Ureter (tissue), 1 donor: Measurements from ENCODE around the gene AGA. TPM values are rescaled to one million over a fixed set of nuclear protein-coding genes. Genes with fewer than 3 reads are reported as not detected.

Experiments used
- DNase-seq: peaks from one replicate; pipeline ENCODE4 v3.0.0-alpha.2; 2020; ENCODE audit warnings: low spot score
- total RNA-seq: library from RNA; stranded (reverse); gene quantifications from one replicate; pipeline ENCODE4 v1.2.4, GENCODE V29; 2023
- donor health status: DM: yes; HTN: yes; CAD: no.

Gene AGA
- total RNA-seq, 1 donor from 2014 or later, result 27.5 TPM

- no peak for DNase-seq
Measured at GRCh38 chr4:177447417-177448004, 5.3 kb upstream of the AGA start.

DNA sequence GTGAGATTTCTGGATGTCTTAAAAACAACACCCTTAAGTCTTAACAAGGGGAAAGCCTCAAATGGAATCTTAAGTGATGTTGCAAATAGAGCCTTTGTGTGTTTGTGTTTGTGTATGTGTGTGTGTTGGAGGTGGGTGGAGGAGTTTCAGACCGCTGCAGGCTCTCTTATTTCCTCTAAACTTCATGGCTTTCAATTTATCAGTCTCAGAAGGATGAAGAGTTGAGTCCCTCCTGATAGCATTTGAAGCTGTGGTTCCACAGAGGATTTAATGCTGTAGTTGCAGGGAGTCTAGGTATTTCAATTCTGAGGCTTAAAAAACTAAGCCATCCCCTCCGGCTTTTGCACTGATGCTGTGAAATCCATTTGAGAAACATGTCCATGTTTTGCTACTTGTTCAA, 4.3 kb upstream of the AGA start:
- no peak for DNase-seq

- no peak for DNase-seq
Measured at GRCh38 chr4:177444911-177445736, 2.9 kb upstream of the AGA start.

GRCh38 chr4:177441061-177441802, 1.0 kb downstream of the AGA start:
- DNase-seq, result no peak

- no peak for DNase-seq
Measured at GRCh38 chr4:177436456-177436855, 5.8 kb downstream of the AGA start.

- no peak for DNase-seq
Measured at GRCh38 chr4:177434667-177435066, 7.6 kb downstream of the AGA start.

- DNase-seq, result no peak
Measured at GRCh38 chr4:177427192-177427591, 15.0 kb downstream of the AGA start.

GRCh38 chr4:177419434-177419833, 22.8 kb downstream of the AGA start:
- DNase-seq, result no peak

GRCh38 chr4:177413656-177414055, 28.6 kb downstream of the AGA start:
- no peak for DNase-seq

GRCh38 chr4:177413076-177413475, 29.2 kb downstream of the AGA start:
- no peak for DNase-seq

GRCh38 chr4:177411996-177412395, 30.2 kb downstream of the AGA start:
- no peak for DNase-seq

DNA sequence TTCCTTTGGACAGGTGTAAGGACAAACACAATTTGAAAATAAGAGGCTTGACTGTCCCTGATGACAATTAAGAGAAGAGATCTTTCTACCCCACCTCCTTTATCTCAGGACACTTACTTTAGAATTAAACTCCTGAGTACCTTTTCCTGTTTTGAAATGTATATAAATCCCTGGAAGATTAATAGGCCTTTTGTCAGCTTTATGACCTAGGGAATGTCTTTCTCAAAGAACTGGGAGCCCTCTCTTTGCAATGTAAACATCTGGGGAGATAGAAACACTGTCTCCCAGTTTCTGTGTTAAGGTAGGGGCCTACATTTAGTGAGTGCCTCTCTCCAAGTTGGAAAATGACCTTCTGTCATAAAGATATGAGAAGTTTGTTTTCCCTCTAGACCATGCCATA, 31.7 kb downstream of the AGA start:
- DNase-seq, result no peak

DNA sequence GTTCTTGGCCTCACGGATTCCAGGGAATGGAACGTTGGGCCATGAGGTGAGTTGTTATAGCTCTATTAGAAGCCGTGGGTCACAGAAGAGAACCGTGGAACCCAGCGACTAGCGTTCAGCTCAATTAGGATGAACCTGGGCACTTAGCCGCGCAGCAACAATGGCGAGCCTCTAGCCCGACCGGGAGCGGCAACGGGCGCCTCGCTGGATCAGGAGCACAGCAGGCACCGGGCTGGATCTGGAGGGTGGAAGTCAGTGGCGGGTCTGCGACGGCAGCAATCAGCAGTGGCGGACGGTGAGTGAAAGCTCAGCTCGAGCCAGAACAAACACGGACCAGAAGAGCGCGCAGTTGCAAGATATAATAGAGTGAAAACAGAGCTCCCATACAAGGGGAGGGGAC, 34.2 kb downstream of the AGA start:
- DNase-seq, result no peak

DNA sequence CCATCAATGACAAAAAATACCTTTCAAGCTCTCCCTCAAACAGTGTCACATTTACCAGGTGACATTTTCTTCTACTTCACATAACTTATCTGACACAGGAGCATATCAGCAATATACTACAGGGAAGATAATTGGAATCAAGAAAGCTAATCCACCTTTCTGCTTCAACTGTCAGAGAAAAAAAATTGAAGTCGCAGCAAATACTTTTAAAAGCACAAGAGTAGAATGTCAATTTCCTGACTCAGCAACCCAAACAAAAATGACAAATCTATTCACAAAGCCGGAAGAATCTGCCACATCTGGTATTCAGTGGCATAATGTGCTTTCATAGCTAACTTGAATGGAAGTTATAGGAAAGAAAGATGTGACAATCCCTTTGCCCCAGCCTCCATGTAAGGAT, 36.7 kb downstream of the AGA start:
- no peak for DNase-seq

DNA sequence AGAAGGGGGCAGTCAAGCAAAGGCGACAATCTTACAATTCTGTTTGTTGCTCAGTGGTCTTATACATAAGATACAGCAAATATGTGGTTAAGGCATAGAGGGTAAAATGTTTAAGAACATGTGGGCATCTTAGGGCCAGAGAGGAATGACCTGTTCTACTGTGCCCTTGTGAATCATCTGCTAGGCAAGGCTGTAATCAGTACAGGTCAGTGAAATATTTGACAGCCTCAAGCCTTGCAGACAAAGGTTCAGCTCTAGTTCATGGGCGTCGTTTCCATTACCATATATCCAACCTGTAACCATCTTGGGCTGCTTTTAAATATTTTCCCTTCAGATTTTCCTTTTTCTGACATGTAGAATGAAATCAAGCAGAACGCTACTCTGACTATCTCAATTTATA, 37.3 kb downstream of the AGA start:
- DNase-seq, result no peak

DNA sequence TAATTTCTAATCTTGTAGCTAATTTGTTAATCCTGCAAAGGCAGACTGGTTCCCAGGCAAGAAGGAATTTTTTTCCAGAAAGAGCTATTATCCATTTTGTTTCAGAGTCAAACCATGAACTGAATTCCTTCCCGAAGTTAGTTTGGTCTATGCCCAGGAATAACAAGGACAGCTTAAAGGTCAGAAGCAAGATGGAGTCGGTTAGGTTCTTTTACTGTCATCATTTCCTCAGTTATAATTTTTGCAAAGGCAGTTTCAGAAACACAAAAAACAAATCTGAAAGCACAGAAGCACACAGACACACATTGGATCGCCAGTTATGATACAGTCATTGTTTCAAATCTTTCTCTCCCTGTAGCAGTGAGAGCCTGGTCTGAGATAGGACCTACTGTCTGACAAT, 37.9 kb downstream of the AGA start:
- DNase-seq, result no peak

GRCh38 chr4:177403746-177404145, 38.5 kb downstream of the AGA start:
- DNase-seq, result no peak

DNA sequence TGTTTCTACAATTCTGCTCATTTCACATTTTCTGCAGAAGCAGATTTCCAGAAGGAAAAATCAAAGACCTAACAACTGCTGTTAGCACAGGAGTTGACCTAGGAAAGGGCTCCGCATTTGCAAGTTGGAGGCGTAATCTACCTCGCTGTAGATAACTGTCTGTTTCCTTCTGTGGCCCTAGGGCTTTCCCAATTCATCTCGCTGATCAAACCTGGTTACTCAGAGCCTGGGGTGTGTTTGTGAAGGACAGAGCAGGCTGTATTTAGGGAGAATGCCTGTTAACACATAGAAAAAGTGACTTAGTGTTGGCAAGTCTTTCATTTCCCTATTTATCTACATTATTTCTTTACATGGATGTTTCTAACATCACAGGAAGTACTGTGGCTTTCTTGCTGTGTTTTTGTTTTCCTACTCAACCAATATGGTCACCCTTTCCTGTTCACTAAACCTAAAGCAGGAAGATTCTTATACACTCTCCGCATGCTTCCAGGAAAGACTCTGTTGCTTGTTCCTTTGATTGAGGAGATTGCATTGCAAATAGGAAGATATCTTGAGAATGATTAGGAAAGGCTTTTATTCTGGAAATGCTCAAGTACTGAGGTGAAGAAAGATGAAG, 40.5 kb downstream of the AGA start:
- no peak for DNase-seq

- no peak for DNase-seq
Measured at GRCh38 chr4:177400030-177400429, 42.2 kb downstream of the AGA start.

DNA sequence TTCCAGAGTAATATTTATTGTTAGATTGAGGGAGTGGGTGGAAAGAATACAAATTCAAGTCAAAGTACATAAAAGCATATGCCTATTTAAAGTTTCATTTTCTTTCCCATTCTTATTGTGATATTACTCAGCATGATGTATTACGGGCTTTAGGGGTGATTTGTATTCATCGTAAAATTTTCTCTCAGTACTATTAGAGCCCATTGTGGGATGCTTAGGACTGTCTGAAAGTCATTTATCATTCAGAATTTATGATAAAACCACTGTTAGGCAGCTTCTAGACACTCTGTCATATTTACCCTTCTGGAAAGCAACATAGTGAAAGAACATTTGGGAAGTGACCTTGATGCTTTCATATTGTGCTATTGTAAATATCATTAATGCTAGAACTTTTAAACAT, 45.9 kb downstream of the AGA start:
- no peak for DNase-seq

DNA sequence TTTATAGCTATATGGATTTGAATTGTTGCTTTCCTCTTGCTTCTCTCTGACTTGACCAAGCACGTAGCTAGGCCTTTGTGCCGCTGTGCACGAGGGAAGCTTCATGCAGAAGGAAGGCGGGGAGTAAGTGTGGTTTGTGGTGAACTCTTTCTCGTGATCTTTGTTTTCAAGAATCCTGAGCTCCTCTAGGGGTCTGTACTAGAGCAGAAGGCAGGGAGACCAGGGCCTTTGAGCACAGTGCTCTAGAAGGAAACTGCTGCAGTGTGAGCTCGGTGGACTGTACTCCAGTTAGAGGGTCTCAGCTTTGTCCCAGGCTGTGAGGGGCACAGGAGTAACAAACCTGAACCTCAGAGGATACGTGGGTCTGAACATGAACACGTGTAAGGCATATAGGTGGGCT, 49.0 kb downstream of the AGA start:
- DNase-seq, result no peak

DNA sequence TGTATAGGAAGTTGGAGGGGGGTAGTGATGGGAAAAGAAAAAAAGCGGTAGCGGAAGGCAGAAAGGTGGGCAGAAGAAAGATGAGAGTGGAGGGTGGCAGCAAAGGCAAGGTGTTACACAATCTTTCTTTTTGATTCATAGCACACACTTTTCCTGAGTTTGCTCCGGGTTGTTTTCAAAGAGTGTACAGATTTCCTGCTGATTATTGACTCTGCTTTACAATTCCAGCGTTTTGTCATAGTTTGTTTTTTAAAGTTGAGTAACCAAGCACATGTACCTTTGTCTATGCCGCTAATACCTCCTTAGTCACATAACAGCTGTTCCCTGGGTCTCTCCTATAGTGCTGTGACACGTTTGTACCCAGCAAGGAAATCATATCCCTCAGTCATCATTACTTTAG, 50.3 kb downstream of the AGA start:
- no peak for DNase-seq

- DNase-seq, result no peak
Measured at GRCh38 chr4:177391287-177391686, 51.0 kb downstream of the AGA start.
